ENCODE measurements around the gene DYNC1H1. TPM values are rescaled to one million over a fixed set of nuclear protein-coding genes. Genes with fewer than 3 reads are reported as not detected.

The DYNC1H1 gene
- polyA plus RNA-seq, 12 donors: 256 to 329 (median 278) TPM; not detected in 1

- DNase-seq: no peak
Observed at GRCh38 chr14:102029956-102030355, 65.6 kb downstream of the DYNC1H1 start.

DNA sequence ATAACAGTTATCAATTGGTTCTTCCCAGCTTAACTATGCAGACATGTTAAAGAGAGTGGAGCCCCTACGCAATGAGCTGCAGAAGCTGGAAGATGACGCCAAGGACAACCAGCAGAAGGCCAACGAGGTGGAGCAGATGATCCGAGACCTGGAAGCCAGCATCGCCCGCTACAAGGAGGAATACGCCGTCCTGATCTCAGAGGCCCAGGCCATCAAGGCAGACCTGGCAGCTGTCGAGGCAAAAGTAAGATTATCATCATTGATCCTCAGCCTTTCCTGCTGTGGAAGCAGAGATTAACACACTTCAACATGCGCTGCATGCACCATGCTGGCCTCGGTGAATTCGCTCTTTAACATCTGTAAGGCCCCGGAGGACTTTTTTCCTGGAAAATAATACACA lies 68.9 kb downstream of the DYNC1H1 start:
- no peak for DNase-seq

DNA sequence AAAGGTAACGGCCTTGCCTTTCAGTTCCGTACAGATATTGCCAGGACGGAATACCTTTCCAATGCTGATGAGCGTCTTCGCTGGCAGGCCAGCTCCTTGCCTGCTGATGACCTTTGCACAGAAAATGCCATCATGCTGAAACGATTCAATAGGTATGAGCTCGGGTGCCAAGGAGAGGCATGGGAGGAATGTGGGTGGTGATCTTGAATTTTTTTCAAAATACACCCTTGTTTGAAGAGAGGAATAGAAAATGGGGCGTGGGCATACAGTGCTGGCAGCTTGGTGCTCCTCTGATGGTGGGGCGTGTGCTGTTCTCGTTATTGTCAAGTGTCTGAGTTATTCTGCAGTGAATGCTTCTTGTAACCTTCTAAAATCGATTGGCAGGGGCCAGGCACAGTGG lies 69.9 kb downstream of the DYNC1H1 start:
- DNase-seq: no peak

DNA sequence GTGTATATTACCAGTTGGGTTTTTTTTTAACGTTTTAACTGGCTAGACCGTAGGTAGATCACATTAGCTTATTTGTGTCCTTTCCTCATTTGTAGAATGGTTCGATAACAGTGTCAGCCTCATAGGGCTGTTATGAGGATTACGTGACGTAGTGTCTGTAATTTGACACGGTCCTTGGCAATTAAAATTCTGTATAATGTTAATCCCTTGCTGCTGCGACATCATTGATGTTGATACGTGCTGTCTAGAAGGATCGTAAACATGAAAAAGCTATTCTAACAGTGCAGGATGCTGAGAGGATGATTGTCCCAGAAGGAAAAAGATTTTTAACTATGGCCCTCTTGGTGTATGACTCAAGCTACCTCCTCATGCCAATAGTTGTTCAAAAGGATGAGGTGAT lies 71.5 kb downstream of the DYNC1H1 start:
- no peak for DNase-seq

GRCh38 chr14:102037686-102038085 lies 73.3 kb downstream of the DYNC1H1 start:
- DNase-seq: no peak

- DNase-seq: no peak
Observed at GRCh38 chr14:102039157-102039556, 74.8 kb downstream of the DYNC1H1 start.

- DNase-seq: no peak
Observed at GRCh38 chr14:102040153-102040552, 75.8 kb downstream of the DYNC1H1 start.

- DNase-seq: no peak
Observed at GRCh38 chr14:102042699-102043098, 78.3 kb downstream of the DYNC1H1 start.

DNA sequence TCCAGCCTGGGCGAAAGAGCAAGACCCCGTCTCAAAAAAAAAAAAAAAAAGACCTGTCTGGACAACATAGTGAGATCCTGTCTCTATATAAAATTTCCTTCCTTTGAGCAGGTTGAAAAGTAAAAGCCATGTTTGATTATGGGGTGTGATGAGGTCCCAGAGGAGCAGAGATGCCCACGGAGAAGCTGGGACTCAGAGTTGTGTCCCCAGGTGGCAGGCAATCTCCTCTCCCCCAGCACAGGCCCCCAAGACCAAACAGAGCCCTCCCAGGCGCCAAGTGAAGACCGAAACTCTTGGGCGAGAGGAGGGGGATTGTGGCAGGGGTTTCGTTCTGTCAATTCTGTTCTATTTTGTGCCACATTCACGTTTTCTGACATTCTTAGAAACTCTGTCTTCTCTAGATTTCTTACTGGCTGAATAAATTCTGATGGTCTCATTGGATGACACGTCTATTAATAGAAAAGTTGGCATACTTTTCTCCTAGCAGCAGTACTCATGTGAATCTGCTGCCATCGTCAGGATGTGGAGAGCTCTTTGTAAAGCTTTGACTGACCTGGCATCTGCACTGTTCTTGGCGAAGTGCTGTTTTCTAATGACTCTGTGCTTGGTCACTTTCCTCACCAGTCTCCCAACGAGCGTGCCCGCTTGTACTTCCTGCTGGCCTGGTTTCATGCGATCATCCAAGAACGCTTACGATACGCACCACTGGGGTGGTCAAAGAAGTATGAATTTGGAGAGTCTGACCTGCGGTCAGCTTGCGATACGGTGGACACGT lies 79.1 kb downstream of the DYNC1H1 start:
- DNase-seq: no peak

DNA sequence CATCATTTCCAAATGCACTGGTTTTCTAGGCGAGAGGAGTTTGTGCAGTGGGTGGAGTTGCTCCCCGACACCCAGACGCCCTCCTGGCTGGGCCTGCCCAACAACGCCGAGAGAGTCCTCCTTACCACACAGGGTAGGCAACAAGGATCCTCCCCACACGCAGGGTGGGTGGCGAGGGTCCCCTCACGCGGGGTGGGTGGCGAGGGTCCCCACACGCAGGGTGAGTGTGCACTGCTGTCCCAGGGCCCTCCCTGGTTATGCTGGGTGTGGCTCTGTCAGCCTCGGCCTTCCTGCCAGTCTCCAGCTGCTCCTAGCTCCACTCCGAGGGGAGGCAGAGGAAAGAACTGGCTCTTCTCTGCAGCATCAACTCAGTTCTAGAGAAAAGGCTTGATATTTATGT lies 80.2 kb downstream of the DYNC1H1 start:
- DNase-seq: no peak

DNA sequence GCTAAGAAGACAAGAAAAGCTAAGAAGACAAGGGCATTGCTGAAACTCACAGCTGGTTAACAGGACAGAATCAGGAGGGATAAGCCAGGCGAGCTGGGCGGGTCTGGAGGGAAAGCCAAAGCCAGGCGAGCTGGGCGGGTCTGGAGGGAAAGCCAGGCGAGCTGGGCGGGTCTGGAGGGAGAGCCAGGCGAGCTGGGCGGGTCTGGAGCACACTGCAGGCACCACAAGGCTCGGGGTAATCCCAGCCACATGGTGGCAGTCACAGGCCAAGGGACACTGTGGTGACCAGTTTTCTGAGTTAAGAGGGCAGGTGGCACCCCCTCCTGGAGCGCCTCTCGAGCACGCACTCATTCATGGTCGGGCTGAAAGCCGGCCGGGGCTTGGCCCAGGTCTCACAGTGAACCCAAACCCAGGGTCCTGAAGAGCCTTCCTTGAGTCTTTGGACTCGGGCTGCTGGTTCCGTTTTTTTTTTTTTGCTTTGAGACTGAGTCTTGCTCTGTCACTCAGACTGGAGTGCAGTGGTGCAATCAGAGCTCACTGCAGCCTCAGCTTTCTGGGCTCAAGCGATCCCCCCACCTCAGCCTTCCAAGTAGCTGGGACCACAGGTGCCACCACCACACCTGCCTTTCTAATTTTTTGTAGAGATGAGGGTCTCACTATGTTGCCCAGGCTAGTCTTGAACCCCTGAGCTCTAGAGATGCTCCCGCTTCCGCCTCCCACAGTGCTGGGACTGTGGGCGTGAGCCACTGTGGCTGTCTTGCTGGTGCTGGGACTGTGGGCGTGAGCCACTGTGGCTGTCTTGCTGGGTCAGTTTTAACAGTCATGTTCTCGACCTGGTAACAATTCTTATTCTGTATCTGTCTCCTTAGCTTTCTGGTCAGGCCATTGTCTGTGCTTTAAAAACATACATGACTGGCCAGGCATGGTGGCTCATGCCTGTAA lies 82.2 kb downstream of the DYNC1H1 start:
- peak; percentile 77 for DNase-seq

DNA sequence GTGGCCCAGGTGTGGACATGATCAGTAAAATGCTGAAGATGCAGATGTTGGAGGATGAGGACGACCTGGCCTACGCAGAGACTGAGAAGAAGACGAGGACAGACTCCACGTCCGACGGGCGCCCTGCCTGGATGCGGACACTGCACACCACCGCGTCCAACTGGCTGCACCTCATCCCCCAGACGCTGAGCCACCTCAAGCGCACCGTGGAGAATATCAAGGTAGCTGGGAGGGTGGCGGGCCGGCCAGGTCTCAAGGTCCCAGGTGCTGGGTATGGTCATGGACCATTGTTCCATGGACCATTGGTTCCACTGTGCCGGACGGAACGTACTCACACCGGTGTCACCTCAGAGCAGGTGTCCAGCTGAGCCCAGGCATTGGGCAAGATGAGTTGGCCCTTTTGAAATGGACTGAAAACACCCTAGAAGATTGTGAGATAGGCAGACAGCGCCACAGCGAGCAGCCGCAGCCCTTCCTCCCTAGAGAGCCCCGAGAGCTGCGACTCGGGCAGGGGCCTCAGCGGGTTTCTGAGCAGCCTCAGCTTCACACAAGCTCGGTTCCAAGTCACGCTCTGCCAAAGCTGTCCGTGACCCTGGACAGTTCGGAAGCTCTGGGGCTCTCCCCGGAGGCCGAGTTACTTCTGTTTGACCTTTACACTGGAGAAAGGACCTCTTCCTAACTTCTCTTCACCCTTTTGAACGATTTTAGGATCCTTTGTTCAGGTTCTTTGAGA lies 83.6 kb downstream of the DYNC1H1 start:
- no peak for DNase-seq

DNA sequence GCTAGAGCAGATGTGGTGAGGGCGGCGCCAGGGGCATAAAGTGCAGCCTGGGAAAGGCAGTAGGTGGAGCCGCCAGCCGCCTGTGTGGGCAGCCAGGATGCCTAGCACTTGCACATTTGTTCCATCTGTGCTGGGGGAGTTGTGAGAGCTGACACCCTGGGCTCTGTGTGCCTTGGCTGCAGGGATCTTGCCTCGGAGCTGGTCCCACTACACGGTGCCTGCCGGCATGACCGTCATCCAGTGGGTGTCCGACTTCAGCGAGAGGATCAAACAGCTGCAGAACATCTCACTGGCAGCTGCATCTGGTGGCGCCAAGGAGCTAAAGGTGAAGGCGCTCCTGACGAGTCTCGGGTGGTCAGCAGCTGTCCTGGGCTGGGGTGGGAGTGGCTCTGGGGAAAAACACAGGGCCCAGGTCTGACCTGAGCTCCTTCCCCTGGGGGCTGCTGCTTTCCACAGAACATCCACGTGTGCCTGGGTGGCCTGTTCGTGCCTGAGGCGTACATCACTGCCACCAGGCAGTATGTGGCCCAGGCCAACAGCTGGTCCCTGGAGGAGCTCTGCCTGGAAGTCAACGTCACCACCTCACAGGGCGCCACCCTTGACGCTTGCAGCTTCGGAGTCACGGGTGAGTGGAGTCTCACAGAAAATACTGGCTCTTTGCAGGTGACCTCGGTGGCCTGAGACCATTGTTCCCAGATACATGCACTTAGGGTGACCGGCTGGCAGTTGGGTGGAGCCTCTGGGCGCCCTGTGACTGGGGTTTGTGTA lies 85.1 kb downstream of the DYNC1H1 start:
- no peak for DNase-seq

GRCh38 chr14:102050026-102050405 lies 85.6 kb downstream of the DYNC1H1 start:
- DNase-seq: no peak

DNA sequence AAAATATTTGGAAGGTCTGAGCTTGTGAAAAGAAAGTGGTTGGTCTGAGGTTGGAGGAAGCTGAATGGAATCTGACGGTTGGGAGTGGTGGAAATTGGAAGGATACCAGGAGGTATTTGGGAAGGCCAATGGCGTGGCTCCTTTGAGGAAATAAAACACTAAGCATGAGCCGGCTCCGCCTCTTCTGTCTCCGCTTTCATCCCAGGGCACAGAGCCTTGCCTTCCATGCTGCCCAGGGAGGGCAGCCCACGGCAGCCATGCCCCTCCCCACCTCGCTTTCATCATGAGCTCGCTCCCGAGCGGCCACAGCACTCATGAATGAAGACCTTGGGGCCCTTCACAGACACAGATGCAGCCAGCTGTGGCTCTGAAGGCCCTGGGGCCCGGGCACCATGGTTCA lies 86.3 kb downstream of the DYNC1H1 start:
- peak; percentile 34 for DNase-seq

DNA sequence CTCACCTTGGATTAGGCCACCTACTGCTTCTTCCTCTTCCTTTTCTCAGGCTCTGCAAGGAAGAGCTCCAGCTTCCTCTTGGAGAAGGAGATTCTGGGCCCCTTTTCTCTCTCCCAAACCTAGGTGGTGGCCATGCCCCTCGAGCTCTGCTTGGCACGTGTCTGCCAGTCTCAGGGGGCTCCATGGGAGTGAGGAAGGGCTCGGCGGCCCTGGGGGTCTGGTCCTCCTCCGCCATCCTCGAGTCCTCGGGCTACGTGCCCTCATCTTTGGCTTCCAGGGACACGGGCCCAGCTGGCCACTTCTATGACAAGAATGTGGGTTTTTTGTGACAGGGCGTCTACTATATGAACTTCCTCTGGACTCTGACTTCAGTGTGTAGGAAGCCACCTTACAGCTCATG lies 88.1 kb downstream of the DYNC1H1 start:
- DNase-seq: no peak

DNA sequence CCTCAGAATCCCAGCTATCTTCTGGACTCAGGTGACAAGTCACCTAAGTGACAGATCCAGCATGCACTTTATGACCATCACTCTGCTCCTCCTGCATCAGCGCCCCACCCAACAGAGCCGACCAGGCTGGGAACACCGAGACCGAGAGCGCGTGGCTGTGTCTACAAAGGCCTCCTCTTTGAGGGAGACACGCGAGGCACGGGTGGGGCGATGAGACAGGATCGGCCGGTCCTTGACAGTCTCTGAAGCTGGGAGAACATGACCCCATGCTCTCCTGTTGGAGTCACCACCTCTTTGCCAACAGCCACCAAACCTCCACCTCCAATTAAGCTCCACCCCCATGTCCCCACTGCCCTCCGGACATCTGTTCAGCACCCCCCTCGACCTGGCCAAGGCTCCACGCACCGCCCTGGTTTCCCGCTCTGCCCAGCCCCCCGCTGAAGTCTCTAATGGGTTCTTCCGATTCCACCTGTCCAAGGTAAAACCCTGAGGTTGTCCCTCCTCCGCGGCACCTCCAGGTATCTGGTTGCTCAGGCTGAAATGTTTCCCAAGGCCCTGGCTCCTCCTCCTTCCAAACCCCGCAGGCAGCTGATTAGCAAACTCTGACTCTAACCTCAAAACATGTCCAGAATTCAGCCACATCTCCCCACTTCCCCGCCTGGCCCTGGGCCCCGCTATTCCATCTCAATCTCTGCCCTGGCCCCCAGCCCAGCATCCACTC lies 91.0 kb downstream of the DYNC1H1 start:
- no peak for DNase-seq

GRCh38 chr14:102056694-102057442 lies 92.5 kb downstream of the DYNC1H1 start:
- no peak for DNase-seq

DNA sequence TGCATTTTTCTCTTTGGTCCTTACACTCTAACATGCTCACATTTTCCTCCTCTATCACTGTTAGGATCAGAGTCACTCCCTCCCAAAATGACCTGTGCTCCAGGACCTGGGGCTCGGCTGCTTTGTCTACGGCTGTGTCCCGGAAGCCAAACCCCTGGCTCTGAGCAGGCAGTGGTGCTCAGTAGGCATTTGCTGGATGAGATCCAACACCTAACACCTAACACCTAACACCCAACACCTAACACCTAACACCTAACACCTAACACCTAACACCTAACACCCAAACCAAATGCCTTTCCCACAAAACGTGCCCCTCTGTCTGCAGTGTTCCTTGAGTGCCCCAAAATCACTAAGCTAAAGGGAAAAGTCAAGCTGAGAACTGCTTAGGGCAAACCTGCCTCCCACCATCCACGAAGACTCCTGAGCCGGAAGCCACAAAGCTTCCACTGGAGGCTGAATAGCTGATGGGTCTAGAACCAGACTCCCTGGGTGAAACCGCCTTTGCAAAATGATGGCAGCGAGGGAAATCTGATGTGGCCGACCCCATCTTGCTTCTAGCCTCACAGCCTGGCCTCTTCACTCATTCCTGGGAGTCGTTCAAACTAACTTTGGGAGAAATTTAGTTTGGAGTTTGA lies 93.2 kb downstream of the DYNC1H1 start:
- no peak for DNase-seq

GRCh38 chr14:102058146-102058545 lies 93.8 kb downstream of the DYNC1H1 start:
- DNase-seq: no peak

Data from muscle of arm (tissue), 12 donors.